Measurements from ENCODE around the gene RNU1-2. TPM values are rescaled to one million over a fixed set of nuclear protein-coding genes. Genes with fewer than 3 reads are reported as not detected.
A peak's percentile ranks its signal among the peaks of the same experiment; 100 is the strongest.
"Not testable (repeated sequence)": the region's sequence is repeated elsewhere in the genome, so short reads cannot be mapped to it uniquely, and the experiment has no call there.

The RNU1-2 gene
- total RNA-seq, 1 donor from 2014 or later = 5,262 TPM

DNA sequence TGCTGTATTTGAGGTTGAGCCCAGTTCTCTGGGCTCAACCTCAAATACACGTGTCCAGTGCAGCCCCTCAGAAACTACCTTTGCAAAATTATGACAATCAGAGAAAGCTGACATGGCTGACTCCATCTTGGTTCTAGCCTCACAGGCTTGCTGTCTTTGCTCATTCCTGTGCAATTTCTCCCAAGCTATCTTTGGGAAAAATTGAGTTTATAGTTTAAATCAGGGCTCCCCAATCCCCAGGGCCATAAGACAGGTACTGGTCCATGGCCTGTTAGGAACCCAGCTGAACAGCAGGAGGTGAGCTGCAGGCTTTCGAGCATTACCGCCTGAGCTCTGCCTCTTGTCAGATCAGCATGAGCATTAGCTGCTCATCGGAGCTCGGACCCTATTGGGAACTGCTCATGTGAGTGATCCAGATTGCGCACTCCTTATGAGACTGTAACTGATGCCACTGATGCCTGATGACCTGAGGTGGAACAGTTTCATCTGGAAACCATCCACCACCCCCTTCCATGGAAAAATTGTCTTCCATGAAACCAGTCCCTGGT is 2.7 kb upstream of the RNU1-2 start:
- not testable (repeated sequence) for H3K27me3 ChIP-seq (ENCODE audit: control insufficient read depth, insufficient read depth, low read length); FAIRE-seq; H3K36me3 ChIP-seq (ENCODE audit: control insufficient read depth, insufficient read depth, low read length); H3K4me3 ChIP-seq (ENCODE audit: low read depth, low read length); DNase-seq (ENCODE audit: low read depth)

DNA sequence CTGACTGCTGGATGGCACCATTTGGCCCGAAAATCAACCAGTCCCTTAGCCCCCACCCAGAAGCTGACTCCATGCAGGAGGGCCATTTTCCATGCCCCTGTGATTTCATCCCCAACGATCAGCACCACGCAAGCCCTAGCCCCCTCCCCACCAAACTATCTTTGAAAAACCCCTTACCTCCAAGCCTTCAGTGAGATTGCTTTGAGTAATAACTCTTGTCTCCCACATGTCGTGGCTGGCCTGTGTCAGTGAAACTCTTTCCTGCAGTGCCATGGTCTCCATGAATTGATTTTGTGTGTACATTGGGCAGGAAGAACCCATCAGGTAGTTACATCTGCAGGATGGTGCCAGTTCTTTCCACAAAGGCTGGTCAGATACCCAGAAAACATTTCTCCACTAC is 2.0 kb upstream of the RNU1-2 start:
- not testable (repeated sequence) for H3K36me3 ChIP-seq (ENCODE audit: control insufficient read depth, insufficient read depth, low read length); H3K4me3 ChIP-seq (ENCODE audit: low read depth, low read length); H3K27me3 ChIP-seq (ENCODE audit: control insufficient read depth, insufficient read depth, low read length); FAIRE-seq; DNase-seq (ENCODE audit: low read depth)

DNA sequence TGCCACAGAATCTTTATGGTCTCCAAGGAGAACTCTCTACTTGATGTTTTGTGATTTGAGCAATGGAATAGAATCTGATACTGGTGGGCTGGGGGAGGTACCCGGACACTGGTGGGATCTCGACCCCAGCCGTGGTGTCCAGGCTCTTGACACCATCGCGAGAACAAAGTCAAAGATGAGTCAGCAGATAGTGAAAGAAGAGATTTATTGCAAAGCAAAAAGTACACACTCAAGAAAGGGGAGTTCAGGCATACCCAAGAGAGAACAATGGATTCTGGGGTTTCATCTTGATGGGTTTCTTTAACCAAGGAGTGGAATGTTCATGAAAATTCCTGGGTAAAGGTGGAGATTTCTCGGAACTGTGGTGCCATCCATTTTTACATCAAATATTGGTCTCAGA is 1.4 kb upstream of the RNU1-2 start:
- DNase-seq (ENCODE audit: low read depth); H3K36me3 ChIP-seq (ENCODE audit: control insufficient read depth, insufficient read depth, low read length); FAIRE-seq; H3K27me3 ChIP-seq (ENCODE audit: control insufficient read depth, insufficient read depth, low read length); H3K4me3 ChIP-seq (ENCODE audit: low read depth, low read length): not testable (repeated sequence)

DNA sequence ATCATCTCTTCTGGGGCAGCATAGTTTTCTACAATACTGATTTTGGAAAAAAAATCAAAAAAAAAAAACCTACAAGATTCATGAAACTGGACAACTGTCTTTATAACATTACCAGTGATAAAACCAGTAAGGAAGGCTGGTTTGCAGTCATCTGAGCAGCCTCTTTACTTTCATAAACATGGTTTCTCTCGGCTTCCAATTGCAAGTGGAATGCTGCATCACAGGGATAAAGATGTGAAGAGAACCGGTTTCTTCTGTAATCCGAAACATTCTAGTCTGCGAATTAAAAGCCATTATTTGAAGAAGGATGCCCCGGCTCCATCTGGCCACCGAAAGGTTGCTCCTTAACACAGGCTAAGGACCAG is 565 bp upstream of the RNU1-2 start:
- H3K36me3 ChIP-seq (ENCODE audit: control insufficient read depth, insufficient read depth, low read length); DNase-seq (ENCODE audit: low read depth); H3K27me3 ChIP-seq (ENCODE audit: control insufficient read depth, insufficient read depth, low read length); FAIRE-seq: not testable (repeated sequence)
- H3K4me3 ChIP-seq (ENCODE audit: low read depth, low read length) = peak overlapping the region; percentile 25

DNA sequence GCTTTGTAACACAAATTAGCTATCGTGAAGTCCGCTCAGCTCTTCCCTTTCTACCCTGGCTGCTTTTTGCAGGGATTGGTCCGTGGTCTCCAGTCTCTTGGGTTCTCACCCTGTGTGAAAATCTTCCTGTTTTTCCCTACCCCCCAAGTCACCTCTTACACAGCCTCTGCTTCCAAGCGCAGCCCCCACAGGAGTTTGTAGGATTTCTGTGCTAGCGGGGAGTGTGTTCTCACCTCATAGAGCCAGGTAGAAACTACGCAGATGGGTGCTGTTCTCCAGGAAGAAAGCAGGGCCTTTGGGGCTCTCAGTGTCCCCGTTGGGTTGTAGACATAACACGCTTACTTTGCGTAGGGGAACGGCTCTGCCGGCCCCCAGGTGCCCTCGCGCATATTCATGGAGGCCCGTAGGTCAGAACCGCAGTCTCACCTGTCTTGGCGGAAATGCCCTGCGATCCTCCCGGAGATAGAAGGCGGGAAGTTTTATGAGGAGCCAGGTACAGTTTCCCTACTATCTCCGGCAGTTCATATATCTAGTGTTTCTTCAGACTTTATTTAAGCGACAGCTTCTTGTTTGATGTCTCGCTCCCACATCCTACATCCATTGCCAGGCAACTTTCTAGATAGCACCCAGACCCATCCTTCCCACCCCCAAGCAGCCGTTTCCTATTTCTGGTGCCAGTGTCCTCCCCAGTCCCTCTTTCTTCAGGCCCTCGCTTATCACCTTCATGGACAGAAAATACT is 706 bp downstream of the RNU1-2 start:
- not testable (repeated sequence) for H3K27me3 ChIP-seq (ENCODE audit: control insufficient read depth, insufficient read depth, low read length); H3K36me3 ChIP-seq (ENCODE audit: control insufficient read depth, insufficient read depth, low read length); FAIRE-seq
- peak overlapping the region; percentile 13 for H3K4me3 ChIP-seq (ENCODE audit: low read depth, low read length)
- DNase-seq (ENCODE audit: low read depth) = peak; percentile 85

DNA sequence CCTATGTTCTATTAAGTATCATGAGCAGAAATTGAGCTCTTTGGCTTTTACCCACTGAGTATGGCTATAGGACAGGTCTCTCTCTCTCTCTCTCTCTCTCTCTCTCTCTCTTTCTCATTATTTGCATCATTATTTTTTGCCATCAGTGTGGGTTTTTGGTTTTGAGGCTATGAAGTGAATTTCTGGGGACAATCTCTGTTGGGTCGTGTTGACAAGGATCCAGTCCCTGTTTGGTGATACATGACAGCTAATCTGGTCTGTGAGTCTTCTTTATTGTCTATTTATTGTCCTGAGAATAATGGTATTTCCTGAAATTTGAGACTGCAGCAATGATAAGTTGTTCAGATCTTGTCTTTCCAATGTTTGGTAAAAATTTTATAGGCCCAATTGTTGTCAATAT is 1.9 kb downstream of the RNU1-2 start:
- not testable (repeated sequence) for H3K36me3 ChIP-seq (ENCODE audit: control insufficient read depth, insufficient read depth, low read length); FAIRE-seq; DNase-seq (ENCODE audit: low read depth)

DNA sequence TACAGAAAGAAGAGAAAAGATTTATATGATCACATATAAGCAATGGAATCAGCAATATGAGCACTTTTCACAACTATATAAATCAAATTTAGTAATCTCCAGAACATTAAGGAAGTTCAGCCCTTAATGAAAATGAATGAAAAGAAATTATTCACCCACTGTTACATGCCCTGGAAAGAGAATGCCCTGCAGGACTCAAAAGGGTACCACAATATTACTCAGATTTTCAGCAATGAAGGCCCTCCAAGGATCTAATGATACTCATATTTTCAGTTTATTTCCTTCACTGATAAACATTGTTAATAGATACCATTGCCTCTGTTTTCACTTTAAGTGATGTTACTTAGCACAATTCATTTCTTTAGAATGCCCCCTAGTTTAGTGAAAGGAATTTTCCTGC is 2.5 kb downstream of the RNU1-2 start:
- DNase-seq (ENCODE audit: low read depth); FAIRE-seq; H3K4me3 ChIP-seq (ENCODE audit: low read depth, low read length); H3K27me3 ChIP-seq (ENCODE audit: control insufficient read depth, insufficient read depth, low read length); H3K36me3 ChIP-seq (ENCODE audit: control insufficient read depth, insufficient read depth, low read length): not testable (repeated sequence)

More for the DNA sequence above, 1.9 kb downstream of the RNU1-2 start:
- not testable (repeated sequence) for H3K27me3 ChIP-seq (ENCODE audit: control insufficient read depth, insufficient read depth, low read length); H3K4me3 ChIP-seq (ENCODE audit: low read depth, low read length)

DNA sequence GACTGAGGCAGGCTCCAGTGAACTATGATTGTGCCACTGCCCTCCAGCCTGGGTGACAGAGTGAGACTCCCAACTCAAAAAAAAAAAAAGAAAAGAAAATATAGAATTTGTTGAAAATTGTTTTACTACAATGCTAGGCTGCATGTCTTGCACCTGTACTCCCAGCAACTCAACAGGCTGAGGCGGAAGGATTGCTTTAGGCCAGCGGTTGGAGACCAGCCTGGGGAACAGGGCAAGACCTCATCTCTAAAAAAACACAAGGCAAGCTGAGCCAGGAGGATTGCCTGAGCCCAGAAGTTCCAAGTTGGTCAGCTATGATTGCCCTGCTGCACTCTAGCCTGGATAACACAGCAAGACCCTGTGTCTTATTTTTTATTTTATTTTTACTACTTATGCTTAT is 3.2 kb downstream of the RNU1-2 start:
- not testable (repeated sequence) for FAIRE-seq; H3K36me3 ChIP-seq (ENCODE audit: control insufficient read depth, insufficient read depth, low read length); H3K4me3 ChIP-seq (ENCODE audit: low read depth, low read length); DNase-seq (ENCODE audit: low read depth); H3K27me3 ChIP-seq (ENCODE audit: control insufficient read depth, insufficient read depth, low read length)

DNA sequence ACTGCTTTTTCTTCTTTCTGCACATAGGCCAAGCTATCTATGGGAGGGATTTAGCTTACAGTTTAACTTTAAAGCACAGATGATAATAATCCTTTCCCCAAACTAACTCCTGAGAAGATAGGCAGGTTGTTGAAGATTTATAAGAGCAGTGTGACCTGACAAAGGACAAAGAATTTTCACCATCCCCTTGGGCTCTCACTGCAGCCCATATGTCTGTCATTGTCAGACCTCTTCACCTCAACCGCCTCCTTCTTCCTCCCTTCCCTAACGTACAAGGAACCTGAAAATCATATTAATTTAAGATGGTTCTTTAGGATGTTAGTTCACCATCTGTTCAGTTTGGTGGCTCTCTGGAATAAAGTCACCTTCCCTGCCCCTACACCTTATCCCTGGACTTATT is 5.0 kb downstream of the RNU1-2 start:
- no peaks in the 10 kb centered on the region for H3K27me3 ChIP-seq (ENCODE audit: control insufficient read depth, insufficient read depth, low read length)
- TF ChIP-seq, protein P1, sequence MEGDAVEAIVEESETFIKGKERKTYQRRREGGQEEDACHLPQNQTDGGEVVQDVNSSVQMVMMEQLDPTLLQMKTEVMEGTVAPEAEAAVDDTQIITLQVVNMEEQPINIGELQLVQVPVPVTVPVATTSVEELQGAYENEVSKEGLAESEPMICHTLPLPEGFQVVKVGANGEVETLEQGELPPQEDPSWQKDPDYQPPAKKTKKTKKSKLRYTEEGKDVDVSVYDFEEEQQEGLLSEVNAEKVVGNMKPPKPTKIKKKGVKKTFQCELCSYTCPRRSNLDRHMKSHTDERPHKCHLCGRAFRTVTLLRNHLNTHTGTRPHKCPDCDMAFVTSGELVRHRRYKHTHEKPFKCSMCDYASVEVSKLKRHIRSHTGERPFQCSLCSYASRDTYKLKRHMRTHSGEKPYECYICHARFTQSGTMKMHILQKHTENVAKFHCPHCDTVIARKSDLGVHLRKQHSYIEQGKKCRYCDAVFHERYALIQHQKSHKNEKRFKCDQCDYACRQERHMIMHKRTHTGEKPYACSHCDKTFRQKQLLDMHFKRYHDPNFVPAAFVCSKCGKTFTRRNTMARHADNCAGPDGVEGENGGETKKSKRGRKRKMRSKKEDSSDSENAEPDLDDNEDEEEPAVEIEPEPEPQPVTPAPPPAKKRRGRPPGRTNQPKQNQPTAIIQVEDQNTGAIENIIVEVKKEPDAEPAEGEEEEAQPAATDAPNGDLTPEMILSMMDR (IDR thresholded peaks at IDR 0.05; ENCODE audit: insufficient read depth, low read length, severe bottlenecking) = peak; percentile 18
- H3K4me3 ChIP-seq (ENCODE audit: low read depth, low read length) = no peak overlapping the region
- DNase-seq (ENCODE audit: low read depth) = no peak
- no peak for FAIRE-seq
- H3K36me3 ChIP-seq (ENCODE audit: control insufficient read depth, insufficient read depth, low read length) = no peaks in the 10 kb centered on the region

DNA sequence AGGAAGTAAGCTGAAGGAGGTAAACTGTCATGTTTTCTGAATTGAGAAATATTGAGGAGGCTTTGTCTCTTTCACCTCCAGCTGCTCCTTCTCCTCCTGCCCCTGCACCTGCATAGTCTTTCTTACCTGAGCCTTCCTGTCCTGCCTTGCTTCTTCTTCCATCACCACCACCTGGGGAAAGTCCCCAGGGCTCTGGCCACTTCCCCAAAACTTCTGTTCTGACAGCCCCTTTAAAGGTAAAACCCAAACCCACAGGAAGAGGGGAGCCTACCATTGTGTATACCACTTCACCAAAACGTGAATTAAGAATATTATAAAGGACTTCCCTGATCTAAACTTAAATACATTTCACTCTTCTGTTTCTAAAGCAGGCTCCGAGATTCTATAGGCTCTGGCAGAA is 5.6 kb downstream of the RNU1-2 start:
- H3K36me3 ChIP-seq (ENCODE audit: control insufficient read depth, insufficient read depth, low read length); FAIRE-seq; H3K27me3 ChIP-seq (ENCODE audit: control insufficient read depth, insufficient read depth, low read length); DNase-seq (ENCODE audit: low read depth); H3K4me3 ChIP-seq (ENCODE audit: low read depth, low read length): not testable (repeated sequence)

All from bronchial epithelial cell (primary cell).